Measurements from ENCODE around the gene TMEM135.

TMEM135 gene

GRCh38 chr11:87317441-87317840 lies 279.7 kb downstream of the TMEM135 start:
- DNase-seq = no peak

DNA sequence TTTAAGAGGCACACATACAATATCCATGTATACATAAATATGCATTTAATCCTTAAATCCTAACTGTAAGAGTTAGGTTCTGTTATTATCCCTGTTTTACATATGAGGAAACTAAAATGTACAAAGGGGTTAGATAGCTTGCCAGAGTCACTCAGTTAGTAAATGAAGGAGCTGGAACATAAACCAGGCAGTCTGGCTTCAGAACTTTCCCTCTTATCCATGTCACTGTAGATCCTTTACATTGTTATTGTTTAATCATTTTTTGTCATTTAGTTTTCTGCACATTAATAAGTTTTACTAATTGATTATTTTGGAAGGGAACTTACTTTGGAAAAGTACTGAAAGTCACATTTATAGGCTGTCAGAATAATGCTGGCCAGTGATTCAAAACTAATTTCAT lies 282.4 kb downstream of the TMEM135 start:
- no peak for DNase-seq

DNA sequence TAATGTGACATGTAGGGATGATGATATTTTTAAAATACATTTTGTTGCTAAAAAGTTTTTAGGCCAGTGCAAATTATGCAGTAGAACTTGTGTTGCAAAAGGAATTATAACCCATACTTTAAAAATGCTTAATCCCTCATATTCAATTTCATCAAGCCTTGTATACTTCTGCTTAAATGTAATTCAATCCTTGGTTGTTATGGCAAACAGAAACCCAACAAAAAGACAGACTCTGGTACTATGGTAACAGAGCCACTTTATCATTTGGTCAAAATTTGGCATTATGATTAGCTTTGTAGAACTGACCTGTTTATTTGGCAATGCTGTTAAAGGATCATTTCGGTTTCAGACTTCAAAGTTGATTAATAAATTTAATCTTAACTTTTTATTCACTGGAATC lies 284.8 kb downstream of the TMEM135 start:
- DNase-seq = no peak

GRCh38 chr11:87323899-87324298 lies 286.2 kb downstream of the TMEM135 start:
- no peak for DNase-seq

GRCh38 chr11:87324817-87325489 lies 287.2 kb downstream of the TMEM135 start:
- no peak for DNase-seq

DNA sequence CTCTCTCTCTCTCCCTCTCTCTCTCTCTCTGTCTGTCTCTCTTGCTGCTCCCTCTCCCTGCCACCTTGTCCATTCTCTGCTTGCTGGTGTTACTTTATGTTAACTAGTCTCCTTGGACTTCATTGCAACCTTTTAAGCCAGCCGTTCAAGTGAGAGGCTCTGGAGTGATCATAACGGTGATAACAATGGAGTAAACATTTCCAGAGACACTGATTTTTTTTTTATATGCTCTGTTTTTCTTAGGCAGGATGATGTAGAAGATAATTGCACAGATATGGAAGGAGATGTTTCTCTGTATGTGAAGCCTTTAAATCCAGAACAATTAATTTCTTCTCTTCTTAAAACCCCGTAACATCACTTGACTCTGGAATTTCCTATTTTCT lies 287.7 kb downstream of the TMEM135 start:
- DNase-seq = no peak

DNA sequence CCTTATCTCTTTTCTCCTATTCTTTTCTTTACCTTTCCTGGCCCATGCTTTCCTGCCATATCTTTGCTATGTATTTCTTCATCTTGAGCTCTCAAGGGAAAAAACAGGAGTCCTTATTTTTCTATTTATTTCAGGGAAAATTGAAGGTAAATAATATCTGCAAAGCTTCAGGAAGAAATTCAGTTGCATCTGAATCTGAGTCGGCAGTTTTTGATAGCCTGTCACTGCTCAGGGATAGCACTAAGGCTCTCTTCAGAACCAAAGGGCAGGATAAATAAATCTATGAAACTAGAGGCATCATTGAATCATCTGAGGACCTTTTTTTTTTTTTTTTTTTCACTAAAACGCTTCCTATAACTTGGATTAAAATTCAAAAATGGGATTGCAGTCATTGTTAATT lies 288.9 kb downstream of the TMEM135 start:
- no peak for DNase-seq

DNA sequence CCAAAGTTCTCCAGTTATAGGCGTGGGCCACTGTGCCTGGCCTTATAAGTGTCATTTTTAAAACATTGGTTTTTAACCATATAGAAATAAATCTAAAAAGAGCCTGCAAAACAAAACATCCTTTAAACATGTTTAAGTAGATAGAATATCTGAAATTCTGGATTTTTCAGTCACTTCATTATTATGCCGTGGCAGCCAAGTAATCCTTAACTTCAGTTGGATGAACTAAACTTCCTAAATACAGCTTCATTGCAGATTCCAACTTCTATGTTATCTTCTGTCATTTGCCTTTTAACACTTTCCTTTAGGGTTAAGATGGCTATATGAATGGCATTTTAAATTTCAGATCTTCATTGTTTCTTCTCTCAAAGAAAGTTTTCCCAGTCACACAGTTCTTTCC lies 291.4 kb downstream of the TMEM135 start:
- no peak for DNase-seq

- DNase-seq = no peak
Measured at GRCh38 chr11:87330187-87330601, 292.5 kb downstream of the TMEM135 start.

- no peak for DNase-seq
Measured at GRCh38 chr11:87331273-87331672, 293.5 kb downstream of the TMEM135 start.

GRCh38 chr11:87338046-87338639 lies 300.4 kb downstream of the TMEM135 start:
- DNase-seq = no peak

DNA sequence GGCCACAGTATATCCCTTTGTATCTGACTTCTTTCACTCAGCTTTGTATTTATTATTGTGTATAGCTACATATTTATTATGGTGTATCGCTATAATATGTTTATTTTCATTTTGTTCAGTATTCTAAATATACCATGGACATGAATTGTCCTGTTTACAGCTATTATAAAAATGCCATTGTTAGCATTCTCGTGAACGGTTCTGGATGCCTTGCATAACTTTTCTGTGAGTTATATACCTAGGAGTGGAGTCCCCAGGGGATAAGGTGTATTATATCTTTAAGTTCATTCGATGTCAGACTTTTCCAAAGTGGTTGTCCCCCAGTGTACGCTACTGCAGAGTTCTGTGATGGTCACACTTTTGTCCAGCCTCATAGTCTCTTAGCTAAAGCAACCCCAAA lies 301.7 kb downstream of the TMEM135 start:
- DNase-seq = no peak

GRCh38 chr11:87347441-87347840 lies 309.7 kb downstream of the TMEM135 start:
- no peak for DNase-seq

DNA sequence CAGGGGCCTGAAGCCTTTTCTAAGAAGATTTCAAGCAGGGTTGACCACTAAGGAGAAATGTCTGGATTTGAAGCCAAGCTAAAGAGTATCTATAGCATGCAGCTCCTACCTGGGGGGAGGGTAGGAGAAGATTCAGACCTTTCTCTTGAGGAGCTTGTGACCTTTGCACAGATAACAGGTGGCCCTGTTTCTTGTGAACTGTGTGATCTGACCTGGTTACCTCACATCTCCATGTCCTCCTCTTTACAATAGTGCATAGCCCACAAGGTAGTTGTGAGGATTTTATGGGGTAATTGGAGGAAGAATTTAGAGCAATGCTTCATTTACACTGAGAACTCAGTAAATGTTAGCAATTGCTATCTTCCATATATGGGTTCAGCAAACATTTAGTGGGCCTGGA lies 310.1 kb downstream of the TMEM135 start:
- DNase-seq = no peak

GRCh38 chr11:87351676-87352075 lies 313.9 kb downstream of the TMEM135 start:
- DNase-seq = no peak

GRCh38 chr11:87352759-87353707 lies 315.3 kb downstream of the TMEM135 start:
- peak; percentile 63 for DNase-seq

- no peak for DNase-seq
Measured at GRCh38 chr11:87353771-87354345, 316.1 kb downstream of the TMEM135 start.

GRCh38 chr11:87355596-87355995 lies 317.9 kb downstream of the TMEM135 start:
- no peak for DNase-seq

GRCh38 chr11:87356428-87356827 lies 318.7 kb downstream of the TMEM135 start:
- DNase-seq = no peak

GRCh38 chr11:87358461-87358860 lies 320.7 kb downstream of the TMEM135 start:
- no peak for DNase-seq

GRCh38 chr11:87359401-87359800 lies 321.7 kb downstream of the TMEM135 start:
- DNase-seq = no peak

- no peak for DNase-seq
Measured at GRCh38 chr11:87361891-87362290, 324.2 kb downstream of the TMEM135 start.

DNA sequence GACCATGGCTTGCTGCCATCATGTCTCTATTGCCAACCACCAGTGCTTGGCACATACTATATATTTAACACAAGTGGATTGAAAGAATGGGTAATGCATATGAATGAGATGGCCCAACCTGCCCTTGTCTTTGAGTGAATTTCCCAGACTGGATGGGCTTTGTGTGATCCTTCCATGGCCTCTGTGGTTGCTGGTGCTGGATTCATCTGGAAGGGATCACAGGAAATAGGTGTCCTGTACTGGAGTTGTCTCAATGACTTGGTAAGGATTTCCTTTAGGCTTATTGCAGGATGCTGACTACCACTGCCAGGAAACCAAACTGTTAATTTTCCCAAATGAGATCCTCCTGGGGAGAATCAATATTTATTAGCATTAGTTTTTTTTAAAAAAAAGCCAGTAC lies 328.6 kb downstream of the TMEM135 start:
- no peak for DNase-seq
